Ramos (cell line): Measurements from ENCODE around the gene GPM6B.

ENCODE experiments used
- in situ Hi-C: fragments of 300-500 bp; cut with MboI; formaldehyde crosslinking; loops from one replicate; pipeline ENCODE4 v1.14.3; 2022; ENCODE audit warnings: low sequenced_read_pairs; ENCODE audit not compliant: unreplicated experiment

The GPM6B gene

GRCh38 chrX:13741695-13742094 is 75.2 kb downstream of the GPM6B start:
- in situ Hi-C loops, result loop anchor here (10.0 to 25.0 kb wide), 3 partner anchors 77 to 779 kb away; no protein-coding TSS in a partner anchor

DNA sequence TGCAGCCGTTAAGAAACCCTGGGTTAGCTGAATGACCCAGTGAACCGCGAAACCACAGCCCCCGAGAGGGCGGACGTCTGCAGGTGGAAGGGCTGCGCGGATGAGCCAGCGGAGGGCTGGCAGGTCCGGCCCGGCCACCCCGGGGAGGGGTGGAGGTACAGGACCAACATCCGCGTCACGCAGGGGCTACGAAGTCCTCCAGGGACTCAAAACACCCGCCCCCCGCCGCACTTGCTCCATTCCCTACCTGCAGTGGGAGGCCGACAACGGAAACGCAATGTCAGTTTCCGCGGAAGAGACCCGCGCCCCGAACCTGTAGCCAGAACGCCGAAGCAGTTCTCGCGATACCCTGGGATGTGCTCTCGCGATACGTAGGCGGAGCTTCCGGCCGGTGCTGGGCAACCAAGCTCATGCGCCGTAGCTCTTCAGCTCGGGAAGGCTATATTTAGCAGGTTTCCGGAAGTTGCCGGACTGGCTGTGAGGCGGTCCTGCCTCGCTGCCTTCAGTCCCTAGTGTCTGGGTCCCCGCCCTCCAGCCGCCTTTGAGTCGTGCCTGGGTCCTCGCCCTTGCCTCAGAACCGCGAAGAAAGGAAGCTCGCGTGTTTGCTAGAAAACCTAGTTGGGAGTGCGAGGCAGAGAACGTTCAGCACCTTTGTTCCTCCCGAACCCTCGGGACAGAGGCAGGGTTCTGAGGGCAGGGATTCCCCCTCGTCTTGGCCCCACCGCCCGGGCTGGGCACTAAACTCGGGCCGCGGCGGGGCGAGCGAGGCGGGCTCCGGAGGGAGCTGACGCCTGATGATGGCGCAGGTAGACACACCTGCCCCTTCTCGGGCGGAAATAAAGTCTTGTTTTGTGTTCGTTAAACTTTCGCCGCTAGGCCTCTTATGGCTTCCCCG is 82.4 kb downstream of the GPM6B start, which contains the start of the genes OFD1 and TRAPPC2:
Gene OFD1, plus strand, starts transcription at position 471 of the 895 bp plus-strand sequence. Its CDS starts 324 bp downstream, at position 795.
Gene TRAPPC2, minus strand, starts transcription at position 343 of the 895 bp plus-strand sequence. CDS start 14,657 bp downstream, outside the sequence.
- in situ Hi-C loops, result loop anchor here (25.0 kb wide), 2 partner anchors 647 to 772 kb away; no protein-coding TSS in a partner anchor

- in situ Hi-C loops, result loop anchor here (25.0 kb wide), 2 partner anchors 646 to 771 kb away; no protein-coding TSS in a partner anchor
Observed at GRCh38 chrX:13733506-13733905, 83.4 kb downstream of the GPM6B start.

- in situ Hi-C loops, result loop anchor here (25.0 kb wide), 2 partner anchors 645 to 770 kb away; no protein-coding TSS in a partner anchor
Observed at GRCh38 chrX:13732246-13733067, 84.4 kb downstream of the GPM6B start.

DNA sequence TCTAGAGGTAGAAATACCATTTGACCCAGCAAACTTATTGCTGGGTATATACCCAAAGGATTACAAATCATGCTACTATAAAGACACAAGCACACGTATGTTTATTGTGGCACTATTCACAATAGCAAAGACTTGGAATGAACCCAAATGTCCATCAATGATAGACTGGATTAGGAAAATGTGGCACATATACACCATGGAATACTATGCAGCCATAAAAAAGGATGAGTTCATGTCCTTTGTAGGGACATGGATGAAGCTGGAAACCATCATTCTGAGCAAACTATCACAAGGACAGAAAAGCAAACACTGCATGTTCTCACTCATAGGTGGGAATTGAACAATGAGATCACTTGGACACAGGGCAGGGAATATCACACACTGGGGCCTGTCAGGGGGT is 86.4 kb downstream of the GPM6B start:
- in situ Hi-C loops, result loop anchor here (25.0 kb wide), 2 partner anchors 643 to 768 kb away; no protein-coding TSS in a partner anchor

GRCh38 chrX:13726583-13726982 is 90.3 kb downstream of the GPM6B start:
- in situ Hi-C loops, result loop anchor here (25.0 kb wide), 2 partner anchors 639 to 764 kb away; no protein-coding TSS in a partner anchor

- in situ Hi-C loops, result loop anchor here (25.0 kb wide), 2 partner anchors 638 to 763 kb away; no protein-coding TSS in a partner anchor
Observed at GRCh38 chrX:13724878-13725277, 92.0 kb downstream of the GPM6B start.

- in situ Hi-C loops, result no loop called here
Observed at GRCh38 chrX:13721819-13722519, 94.9 kb downstream of the GPM6B start.

DNA sequence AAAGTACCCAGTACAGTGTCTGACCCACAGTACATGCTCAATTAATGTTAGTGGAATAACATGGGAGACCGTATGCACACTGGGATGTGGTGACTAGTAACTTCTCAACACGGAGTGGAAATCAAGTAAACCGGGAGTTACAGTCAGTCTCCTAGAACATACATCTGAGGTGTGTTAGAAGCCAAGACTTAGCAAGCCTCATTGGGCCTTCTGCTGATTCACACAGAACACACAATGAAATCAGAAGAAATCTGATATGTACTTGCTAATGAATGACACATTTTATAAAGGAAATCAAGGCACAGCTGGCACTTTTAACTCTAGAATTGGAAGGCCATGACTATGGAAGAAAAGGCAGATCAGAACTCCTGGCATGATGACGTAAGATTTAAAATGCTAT is 95.5 kb downstream of the GPM6B start:
- in situ Hi-C loops, result no loop called here
